GM12874 (cell line): Measurements from ENCODE around the gene TMEM129.

Experiments used
- CTCF ChIP-seq: IDR thresholded peaks from 2 replicates; pipeline ENCODE4 v1.5.1; 2011; ENCODE audit warnings: low read depth, mild to moderate bottlenecking, control low read depth, low read length, moderate library complexity; ENCODE audit not compliant: insufficient read depth

The TMEM129 gene

DNA sequence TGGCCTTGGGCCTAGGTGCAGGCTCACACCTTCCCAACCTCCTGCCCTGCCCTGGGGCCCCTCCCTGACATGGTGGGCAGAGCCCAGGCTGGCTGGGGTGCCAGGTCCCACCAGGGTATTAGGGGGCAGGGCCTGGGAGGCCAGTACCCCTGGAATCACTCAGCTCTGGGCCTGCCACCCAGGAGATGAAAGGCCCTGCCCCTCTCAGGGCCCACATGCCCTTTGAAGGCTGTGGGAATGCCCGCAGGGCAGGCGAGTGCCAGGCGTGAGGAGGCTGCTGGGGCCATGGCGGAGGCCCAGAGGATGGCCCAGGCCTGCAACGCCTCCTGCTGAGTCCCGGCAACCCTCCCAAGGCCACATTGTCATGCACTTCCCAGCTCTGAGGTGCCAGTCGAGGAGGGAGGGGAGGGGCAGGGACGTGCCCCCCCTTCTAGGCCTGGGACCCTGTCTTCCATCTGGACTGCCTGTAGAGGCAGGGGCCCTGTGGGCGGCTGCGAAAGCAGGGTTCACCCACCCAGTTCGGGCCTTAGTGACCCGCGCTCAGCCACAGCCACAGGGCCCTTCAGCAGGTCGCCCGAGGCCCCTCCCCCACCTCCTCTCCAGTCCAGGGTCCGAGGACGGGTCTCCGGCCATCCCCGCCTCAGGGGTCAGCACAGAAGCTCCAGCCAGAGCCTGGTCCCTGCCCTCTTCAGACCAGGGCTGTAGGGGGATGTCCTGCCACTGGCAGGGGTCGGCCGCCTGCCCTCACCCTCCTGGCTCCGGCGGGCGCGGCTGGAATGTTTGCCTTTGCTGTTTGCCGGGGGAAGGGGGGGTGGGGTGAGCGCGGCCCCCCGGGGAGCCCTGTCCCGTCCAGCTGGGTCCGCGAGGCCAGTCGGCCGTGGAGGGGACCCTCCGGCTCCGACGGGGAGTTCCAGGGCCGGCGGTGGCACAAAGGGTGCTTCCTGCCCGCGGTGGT is 45.3 kb upstream of the TMEM129 start:
- TF ChIP-seq CTCF: no peak

- no peak for TF ChIP-seq CTCF
Measured at GRCh38 chr4:1765409-1766072, 44.4 kb upstream of the TMEM129 start.

DNA sequence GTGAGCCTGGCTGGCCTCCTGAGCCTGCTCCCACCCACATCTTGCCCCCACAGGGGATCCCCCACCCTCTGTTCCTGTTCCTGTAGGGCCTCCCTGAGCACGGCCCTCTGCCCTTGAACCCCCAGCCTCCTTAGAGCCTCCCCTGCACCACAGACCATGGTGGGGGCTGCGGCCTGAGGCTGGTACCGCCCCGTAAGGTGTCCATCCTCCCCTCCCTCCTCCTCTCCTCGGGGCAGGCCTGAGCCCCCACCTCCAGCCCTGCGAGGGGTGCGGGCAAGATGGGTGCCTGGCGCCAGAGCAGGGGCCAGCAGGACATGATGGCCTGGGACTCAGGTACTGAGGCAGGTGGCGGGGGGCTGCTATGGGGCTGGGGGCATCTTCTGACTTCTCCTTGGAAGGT is 43.5 kb upstream of the TMEM129 start:
- TF ChIP-seq CTCF: no peak

GRCh38 chr4:1763550-1764080 is 42.5 kb upstream of the TMEM129 start:
- TF ChIP-seq CTCF: no peak

- TF ChIP-seq CTCF: no peak
Measured at GRCh38 chr4:1763070-1763549, 42.0 kb upstream of the TMEM129 start.

DNA sequence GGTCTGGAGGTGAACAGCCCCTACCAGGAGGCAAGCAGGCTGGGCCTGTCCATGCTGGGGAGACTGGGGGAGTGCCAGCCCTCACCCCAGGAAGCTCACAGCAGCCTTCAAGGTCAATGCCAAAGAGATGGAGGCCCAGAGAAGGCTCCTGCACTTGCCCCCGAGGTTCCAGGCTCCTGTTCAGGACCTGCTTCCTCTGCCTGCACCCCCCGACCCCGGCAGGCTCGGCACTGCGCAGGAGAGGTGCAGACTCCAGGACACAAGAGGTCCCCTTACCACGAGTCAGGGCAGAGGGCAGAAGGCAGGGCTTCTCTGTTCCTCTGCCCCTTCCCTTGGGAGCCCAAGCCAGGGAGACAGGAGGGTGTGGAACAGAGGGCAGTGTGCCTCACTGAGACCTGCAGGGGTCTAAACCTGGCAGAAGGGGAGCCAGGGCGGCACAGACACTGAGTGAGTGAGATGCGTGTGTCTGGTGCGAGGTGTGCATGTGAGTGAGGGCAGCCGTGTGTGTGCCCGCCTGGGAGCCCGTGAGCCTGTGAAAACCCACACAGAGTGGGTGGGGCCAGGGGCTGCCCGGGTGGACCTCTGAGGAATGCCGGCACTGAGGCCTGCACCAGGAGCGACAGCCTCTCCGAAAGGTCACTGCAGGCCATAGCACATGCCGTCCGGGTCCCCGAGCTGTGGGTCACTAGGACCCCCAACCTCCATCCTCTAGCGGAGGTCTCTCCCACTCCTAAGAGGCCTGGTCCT is 41.3 kb upstream of the TMEM129 start:
- TF ChIP-seq CTCF: no peak
